ENCODE measurements around the gene PDE8A.

- TF ChIP-seq CTCF (conservative IDR thresholded peaks at IDR 0.05 in 1 of 2, IDR thresholded peaks at IDR 0.05 in 1 of 2; ENCODE audit: low read depth in 1 of 2, low read length in 2 of 2), result no peak
- TF ChIP-seq EZH2 (IDR thresholded peaks at IDR 0.05; ENCODE audit: low read length, missing control alignments), result no peak
Measured at GRCh38 chr15:85008474-85009260, 27.0 kb downstream of the PDE8A start.
